ENCODE measurements around the gene FITM1.

DNA sequence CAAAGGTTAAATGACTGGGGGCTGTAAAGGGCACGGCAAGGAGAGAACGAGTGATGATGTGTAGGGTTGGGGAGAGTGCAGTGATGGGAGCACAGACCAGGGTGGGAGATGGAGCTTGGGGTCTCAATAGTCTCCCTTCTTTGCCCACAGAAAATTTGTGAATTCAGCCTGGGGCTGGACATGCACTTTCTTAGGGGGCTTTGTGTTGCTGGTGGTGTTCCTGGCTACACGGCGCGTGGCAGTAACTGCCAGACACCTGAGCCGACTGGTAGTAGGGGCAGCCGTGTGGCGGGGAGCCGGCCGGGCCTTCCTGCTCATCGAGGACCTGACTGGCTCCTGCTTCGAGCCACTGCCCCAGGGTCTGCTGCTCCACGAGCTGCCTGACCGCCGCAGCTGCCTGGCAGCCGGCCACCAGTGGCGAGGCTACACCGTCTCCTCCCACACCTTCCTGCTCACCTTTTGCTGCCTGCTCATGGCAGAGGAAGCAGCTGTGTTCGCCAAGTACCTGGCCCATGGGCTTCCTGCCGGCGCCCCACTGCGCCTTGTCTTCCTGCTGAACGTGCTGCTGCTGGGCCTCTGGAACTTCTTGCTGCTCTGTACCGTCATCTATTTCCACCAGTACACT lies 1.7 kb downstream of the FITM1 start:
- TF ChIP-seq, protein P1, sequence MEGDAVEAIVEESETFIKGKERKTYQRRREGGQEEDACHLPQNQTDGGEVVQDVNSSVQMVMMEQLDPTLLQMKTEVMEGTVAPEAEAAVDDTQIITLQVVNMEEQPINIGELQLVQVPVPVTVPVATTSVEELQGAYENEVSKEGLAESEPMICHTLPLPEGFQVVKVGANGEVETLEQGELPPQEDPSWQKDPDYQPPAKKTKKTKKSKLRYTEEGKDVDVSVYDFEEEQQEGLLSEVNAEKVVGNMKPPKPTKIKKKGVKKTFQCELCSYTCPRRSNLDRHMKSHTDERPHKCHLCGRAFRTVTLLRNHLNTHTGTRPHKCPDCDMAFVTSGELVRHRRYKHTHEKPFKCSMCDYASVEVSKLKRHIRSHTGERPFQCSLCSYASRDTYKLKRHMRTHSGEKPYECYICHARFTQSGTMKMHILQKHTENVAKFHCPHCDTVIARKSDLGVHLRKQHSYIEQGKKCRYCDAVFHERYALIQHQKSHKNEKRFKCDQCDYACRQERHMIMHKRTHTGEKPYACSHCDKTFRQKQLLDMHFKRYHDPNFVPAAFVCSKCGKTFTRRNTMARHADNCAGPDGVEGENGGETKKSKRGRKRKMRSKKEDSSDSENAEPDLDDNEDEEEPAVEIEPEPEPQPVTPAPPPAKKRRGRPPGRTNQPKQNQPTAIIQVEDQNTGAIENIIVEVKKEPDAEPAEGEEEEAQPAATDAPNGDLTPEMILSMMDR (IDR thresholded peaks at IDR 0.05): no peak
- TF ChIP-seq POLR2A (IDR thresholded peaks at IDR 0.05): no peak
